GM21717 (cell line): Measurements from ENCODE around the gene KCNAB3.
"Not testable (repeated sequence)": the region's sequence is repeated elsewhere in the genome, so short reads cannot be mapped to it uniquely, and the experiment has no call there.

Source experiments
- ATAC-seq: cut with Tn5 transposase; IDR thresholded peaks from one replicate; pipeline ENCODE4 v1.9.1; 2021; ENCODE audit warnings: mild to moderate bottlenecking, moderate library complexity; ENCODE audit not compliant: unreplicated experiment

The KCNAB3 gene

DNA sequence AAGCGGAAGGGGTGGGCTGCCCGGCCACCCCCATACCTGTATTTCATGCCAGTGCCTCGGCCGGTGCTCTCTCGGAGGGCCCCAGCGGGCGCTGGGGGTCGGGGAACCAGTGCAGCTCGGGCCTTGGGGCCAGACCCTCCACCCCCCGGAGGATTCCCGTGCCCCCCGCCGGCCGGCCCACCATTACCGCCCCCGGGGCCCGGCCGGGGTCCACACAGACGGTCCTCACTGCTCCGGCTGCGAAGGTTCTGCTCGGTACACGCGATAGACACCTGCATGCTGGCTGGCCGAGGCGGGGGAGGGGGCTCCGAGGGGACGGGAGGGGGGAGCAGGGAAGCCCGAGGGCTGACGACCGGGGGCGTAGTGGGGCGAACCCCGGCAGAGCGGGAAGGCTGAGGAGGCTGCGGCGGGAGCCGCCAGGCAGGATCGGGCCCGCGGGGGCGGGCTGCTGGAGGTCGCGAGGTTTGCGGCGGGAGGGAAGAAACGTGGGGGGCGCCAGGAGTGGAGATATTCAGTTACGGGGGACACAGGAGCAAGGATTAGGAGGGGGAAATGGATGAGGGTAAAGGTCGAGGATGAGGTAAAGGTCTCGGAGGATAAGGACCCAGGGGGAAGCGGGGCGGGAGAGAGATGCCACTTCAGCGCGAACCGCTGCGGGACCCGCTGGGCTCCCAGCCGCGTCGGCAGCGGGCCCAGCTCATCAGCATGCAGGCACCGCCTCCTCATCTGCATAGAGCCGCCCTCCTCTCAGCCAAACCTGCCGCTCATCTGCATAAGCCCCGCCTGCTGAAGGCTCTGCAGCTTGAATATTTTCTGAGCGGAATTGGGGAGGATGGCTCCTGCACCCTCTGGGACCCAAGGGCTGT is at the start of gene KCNAB3:
Gene KCNAB3, minus strand, starts transcription at position 699 of the 866 bp plus-strand sequence. Its CDS starts 421 bp downstream, at position 278.
- no peak for ATAC-seq

DNA sequence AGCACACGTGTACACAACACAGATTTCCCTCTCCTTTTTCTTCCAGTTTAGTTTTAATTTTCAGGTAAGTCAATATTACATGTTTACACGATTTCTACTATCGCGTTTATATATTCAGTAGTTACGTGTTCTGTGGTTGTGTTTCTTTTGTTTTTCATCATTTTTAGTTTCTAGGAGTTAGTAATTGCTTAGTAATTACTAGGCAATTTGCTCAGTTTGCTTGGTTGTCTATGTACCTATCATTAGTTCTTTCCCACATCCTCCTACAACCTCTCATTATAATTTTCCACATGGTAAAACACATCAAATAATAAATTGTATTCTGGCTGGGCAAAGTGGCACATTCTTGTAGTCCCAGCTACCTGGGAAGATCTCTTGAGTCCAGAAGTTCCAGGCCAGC is 48.1 kb upstream of the KCNAB3 start:
- no peak for ATAC-seq

DNA sequence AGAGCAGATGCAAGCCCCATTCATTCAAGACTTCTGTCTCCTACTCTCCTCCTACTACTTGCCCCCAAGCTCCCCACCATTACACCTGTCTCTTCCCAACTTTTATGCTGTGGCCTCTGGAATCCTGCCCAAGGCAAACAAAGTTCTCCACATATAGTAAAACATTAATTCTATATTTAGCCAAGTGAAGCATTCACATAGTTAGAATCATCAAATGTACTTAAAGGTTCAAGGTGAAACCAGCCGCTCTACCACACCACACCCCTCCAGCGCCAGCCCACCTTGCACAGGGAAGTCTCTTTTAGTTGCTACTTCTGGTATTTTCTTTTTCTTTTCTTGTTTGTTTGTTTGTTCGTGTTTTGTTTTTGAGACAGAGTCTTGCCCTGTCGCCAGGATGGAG is 47.4 kb upstream of the KCNAB3 start:
- ATAC-seq: no peak

DNA sequence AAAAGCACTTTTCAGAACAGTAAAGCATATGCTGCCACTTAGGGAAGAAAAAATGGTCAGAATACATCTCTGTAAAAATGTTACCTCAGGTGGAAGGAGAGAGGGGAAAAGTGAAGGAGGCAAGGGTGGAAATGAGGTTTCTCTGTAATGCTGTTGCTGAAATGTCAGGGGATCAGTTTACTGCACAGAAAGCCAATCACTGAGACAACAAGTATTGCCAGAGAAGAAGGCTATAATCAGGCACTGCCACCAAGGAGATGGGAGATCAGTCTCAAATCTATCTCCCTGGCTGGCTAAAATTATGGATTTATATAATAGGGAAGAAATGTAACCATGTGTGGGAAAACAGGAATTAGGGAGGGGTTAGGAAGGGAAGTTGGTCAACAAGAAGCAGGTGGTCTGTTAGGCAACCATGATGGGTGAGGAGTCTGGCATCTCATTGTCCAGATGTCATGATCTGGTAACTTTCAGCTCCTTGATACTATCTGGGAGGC is 45.0 kb upstream of the KCNAB3 start:
- no peak for ATAC-seq

DNA sequence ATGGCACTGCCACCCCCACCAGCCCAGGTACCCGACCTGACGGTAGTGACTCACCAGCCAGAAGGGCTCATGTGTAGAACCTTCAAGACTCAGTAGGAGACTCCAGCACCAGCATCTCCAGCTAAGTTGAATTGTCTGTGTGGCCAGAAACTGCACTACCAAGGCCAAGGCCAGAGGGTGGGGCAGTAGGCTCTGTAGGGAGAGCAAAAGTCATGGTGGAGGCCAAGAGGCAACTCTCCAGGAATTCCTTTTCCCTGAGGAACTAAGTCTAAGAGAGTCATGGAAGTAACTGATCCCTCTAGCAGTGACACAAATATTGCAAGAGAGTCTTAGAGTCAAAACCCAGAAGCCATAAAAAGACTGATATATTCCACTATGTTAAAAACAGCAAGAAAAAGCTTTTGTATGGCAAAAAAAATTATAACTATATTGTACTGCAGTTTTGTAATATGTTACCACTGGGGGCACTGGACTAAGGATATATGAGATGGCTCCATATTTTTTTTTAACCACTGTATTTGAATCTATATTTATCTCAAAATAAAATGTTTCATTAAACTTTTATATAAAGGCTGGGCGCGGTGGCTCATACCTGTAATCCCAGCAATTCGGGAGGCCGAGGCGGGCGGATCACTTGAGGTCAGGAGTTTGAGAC is 42.6 kb upstream of the KCNAB3 start:
- no peak for ATAC-seq

DNA sequence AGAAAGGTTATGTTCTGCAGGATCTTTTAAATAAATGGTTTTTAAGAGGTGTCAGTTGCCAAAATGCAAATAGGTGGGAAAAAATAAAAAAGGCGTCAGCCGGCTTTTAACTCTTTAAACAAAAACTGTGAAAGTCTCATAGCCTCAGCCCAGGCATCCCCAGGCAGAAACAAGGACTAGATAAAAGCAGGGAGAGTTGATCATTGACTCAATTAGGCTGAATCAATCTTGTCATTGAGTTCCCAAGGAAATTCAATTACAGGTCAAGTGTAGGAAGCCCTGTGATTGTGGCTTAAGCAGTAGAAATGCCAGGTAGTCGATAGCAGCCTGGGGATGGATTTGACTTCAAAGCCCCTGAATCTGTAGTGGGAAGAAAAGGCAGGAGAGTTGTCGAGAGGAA is 42.0 kb upstream of the KCNAB3 start:
- ATAC-seq: no peak

DNA sequence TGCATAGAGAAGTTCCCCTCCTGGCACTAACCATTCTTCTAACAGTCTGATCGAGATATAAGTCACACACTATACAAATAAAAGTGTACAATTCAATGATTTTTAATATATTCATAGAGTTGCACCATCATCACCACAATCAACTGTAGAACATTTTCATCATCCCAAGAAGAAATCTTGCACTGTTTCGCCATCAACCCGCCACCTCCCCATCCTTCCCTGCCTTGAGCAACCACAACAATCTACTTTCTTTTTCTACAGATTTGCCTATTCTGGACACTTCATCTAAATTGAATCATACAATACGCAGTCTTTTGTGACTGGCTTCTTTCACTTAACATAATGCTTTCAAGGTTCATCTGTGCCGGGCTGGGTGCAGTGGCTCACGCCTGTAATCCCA is 39.8 kb upstream of the KCNAB3 start:
- ATAC-seq: no peak

DNA sequence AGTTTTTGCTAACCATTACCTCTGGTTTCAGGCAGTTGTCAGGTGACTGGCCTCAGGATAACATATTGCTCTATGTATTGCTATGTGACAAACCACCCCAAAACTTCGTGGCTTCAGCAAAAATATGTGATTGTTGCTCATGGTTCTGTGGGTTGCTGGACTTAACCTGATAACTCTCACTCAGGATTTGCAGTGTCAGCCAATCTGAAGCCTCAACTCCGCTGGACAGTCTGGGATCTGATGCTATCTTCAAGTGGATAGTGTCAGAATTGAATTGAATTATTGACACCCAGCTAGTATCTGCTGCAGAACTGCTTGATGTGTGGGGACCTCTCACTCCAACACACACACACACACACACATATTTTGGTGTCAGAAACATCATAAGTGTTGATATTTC is 38.1 kb upstream of the KCNAB3 start:
- no peak for ATAC-seq

DNA sequence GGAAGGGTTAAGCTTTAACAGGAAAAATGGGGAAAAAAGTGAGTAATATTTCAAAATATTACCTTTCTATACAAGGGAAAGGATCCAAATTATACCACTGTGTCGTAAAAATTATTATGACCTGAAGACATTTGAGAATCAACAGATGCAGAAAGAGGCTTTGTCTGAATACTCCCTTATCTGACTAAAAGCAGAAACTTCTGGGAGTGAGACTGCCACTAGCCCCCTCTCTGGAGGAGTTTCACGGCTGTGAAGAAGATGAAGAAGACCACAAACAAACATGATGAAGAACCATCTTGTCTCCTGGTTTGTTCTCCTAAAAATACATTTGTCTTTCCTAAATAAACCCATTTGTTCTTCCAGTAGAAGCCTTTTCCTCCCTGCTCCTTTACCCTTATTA is 31.8 kb upstream of the KCNAB3 start:
- ATAC-seq: no peak

DNA sequence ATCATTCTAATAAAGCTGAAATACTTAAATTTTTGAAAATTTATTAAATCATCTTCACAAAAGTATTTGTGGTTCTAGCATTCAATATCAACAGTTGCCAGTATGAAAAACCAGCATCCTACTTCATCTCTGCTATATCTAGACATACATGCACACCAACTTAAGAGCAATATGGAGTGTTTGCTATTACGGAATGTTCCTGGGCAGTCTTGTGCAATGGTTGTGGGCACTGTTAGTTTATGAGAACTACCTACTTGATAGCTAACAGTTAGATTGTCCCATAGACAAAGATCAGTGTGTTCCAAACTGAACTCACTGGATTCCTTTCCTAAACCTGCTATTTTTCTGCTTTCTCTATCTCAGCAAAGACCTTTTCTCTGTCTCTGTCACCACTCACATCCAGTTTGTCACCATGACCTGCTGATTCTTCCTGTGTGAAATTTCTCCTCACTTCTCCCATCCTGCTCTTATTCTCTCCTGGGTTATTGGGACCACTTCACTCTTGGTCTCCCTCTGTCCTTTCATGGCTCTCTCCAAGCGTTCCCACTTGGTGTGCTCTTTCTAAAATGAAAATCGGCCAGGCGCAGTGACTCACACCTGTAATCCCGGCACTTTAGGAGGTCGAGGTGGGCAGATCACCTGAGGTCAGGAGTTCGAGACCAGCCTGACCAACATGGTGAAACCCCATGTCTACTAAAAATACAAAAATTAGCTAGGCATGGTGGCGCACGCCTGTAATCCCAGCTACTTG is 30.0 kb upstream of the KCNAB3 start:
- ATAC-seq: no peak

DNA sequence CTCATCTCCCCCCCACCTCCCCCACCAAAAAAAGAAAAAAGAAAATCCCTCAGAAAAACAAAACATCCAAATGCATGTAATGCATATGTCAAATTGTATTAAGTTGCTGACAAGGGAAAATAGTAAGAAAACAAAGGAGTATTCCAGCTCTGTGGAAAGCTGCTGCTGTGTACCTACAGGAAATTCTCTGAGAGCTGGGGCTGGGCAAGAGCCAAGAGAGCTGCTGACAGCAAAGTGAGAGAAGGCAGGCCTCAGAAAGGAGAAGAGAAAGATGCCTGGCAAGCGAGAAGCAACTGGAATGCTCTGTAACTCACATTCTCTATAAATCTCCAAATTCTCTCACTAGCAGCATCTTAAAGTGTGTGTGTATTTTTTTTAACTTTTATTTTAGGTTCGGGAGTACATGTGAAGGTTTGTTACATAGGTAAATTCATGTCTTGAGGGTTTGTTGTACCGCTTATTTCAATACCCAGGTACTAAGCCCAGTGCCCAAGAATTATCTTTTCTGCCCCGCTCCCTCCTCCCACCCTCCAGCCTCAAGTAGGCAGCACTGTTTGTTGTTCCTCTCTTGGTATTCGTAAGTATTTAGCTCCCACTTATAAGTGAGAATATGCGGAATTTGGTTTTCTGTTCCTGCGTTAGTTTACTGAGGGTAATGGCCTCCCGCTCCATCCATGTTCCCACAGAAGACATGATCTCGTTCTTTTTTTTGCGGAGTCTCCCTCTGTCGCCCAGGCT is 26.7 kb upstream of the KCNAB3 start:
- ATAC-seq: no peak

DNA sequence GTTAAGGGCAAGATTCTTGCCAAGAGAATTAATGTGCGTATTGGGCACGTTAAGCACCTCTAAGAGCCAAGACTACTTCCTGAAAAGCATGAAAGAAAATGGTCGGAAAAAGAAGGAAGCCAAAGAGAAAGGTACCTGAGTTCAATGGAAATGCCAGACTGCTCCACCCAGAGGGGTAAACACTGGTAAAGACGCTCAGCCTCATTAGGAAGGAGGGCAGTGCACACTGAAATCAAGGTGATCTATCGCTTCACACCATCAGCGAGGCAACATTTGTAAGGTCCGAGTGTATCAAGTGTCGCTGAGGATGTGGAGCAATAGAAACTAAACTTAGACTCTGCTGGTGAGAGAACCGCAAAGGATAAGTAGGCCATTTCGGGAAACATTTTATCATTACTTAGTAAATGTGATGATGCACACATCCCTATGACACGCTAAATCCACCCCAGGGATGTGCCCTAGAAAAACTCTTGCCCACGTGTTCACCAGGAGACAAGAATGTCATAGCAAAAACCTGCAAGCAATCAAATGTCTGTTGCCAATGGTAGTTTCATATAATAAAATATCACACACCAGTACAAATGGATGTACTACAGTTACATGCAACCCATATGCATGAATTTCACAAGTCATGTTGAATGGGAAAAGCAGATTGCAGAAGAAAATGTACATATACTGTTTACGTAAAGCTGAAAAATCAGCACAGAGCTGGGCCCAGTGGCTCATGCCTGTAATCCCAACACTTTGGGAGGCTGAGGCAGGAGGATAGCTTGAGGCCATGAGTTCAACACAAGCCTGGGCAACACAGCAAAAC is 26.0 kb upstream of the KCNAB3 start:
- no peak for ATAC-seq

DNA sequence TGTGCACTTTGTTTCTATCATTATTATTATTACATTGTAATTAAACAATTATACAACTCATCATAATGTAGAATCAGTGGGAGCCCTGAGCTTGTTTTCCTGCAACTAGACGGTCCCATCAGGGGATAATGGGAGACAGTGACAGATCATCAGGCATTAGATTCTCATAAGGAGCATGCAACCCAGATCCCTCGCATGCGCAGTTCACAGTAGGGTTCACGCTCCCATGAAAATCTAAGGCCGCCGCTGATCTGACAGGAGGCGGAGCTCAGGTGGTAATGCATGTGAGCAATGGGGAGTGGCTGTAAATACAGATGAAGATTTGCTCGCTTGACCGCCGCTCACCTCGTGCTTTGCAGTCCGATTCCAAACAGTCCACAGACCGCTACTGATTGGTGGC is 23.6 kb upstream of the KCNAB3 start:
- not testable (repeated sequence) for ATAC-seq

DNA sequence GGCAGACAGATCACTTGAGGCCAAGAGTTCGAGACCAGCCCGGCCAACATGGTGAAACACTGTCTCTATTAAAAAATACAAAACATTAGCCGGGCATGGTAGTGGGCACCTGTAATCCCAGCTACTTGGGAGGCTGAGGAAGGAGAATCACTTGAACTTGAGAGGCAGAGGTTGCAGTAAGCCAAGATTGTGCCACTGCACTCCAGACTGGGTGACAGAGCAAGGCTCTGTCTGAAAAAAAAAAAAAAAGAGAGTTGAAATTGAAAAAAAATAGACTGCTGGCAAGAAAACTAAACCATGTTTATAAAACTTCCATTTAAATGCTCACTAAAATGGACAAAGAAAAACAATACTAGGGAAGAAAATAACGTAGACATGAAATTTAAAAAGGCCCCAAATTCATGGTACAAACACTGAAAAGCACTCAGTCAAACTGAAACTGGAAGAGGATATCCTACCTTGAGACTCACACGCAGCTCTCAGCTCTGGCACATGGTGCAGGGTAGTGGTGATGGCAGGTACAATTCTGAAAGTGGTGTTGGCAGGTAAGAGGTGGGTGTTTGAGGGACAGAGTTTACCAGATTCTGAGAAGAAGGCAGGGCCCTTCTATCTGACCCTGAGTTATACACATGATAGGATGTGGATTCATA is 21.6 kb upstream of the KCNAB3 start:
- no peak for ATAC-seq

DNA sequence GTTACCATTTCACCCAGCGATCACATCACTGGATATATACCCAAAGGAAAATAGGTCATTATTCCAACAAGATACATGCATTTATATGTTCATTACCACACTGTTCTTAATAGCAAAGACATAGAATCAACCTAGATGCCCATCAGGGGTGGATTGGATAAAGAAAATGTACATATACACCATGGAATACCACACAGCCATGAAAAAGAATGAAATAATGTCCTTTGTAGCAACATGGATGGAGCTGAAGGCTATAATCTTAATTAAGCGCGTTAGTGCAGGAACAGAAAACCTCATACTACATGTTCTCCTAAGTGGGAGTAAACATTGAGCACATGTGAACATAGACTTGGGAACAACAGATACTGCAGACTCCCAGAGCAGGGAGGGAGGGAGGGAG is 20.9 kb upstream of the KCNAB3 start:
- ATAC-seq: no peak

DNA sequence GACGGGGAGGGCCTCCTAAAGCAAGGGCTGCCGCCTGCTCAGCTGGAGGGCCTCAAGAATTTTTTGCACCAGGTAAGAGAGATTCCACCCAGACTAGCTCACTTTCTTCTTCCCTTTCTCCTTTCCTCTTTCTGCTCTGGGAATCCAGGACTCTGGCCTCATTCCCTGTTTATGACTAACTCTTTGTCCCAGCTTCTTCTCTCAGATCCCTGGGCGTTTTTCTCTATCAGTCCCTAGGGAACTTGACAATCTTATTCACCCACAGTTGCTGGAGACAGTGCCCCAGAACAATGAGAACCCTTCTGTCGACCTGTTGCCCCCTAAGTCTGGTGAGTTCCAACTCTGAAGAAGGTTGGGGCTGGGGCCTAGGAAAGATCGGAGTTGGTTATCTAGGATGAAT is 18.0 kb upstream of the KCNAB3 start:
- no peak for ATAC-seq

DNA sequence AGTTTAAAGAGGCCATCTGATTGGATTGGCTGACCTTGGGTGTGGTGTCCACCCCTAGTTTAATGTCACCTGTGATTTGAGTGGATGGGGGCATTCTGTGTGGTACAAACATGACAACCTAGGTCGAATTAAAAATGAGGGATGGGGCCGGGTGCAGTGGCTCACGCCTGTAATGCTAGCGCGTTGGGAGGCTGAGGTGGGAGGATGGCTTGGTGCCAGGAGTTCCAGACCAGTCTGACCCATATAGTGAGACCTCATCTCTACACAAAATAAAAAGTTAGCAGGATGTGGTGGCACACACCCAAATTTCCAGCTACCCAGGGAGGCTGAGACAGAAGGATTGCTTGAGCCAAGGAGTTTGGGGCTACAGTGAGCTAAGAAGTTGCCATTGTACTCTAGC is 16.8 kb upstream of the KCNAB3 start:
- ATAC-seq: no peak

DNA sequence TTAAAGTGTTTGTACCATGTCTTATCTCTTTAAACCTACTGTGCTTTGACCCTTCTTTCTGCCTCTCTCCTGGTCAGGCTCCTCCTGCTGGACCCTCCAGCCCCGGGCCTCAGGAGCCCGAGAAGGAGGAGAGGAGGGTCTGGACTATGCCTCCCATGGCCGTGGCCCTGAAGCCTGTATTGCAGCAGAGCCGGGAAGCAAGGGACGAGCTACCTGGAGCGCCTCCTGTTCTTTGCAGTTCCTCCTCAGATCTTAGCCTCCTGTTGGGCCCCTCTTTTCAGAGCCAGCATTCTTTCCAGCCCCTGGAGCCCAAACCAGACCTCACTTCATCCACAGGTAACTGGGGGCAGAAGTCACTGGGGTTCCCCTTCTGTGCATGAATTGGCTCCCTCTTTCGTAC is 16.0 kb upstream of the KCNAB3 start:
- no peak for ATAC-seq

DNA sequence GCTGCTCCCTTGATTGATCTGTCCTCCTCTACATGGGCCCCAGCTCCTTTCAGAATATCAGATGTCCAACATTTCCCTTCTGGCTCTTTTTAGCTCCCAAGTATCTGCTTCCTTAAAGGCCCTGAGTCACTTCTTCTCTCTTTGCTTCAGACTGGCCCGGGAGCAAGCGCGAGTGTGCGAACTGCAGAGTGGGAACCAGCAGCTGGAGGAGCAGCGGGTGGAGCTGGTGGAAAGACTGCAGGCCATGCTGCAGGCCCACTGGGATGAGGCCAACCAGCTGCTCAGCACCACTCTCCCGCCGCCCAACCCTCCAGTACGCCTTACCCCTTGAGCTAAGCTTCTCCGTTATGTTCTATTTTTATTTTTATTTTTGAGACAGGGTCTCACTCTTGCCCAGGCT is 14.7 kb upstream of the KCNAB3 start:
- ATAC-seq: no peak

DNA sequence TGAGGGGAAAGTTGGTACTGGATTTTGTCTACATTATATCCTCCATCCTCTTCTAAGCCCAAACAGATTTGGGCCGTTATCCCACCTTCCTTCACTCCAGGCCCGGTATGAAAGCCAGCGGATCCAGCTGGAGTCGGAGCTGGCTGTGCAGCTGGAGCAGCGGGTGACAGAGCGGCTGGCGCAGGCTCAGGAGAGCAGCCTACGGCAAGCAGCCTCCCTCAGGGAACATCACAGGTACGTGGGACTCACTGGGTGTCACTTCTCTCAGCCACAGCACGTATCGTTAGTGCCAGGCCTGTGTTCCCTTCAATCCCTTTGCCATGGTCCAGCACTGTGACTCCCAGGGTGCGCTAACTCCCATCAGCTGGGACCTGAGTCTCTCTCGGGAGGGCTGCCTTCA is 13.6 kb upstream of the KCNAB3 start:
- no peak for ATAC-seq
